Prostate gland (tissue), 2 donors: ENCODE results near the gene CCDC201. TPM values are rescaled to one million over a fixed set of nuclear protein-coding genes. Genes with fewer than 3 reads are reported as not detected.

Experiments
- small RNA-seq, 2 donors: library from RNA; depleted of rRNA; stranded (forward); fragments of <200 nt; gene quantifications; one replicate each; pipeline ENCODE3, GENCODE V24; 2016
- total RNA-seq, 2 donors: library from RNA; depleted of rRNA; stranded (reverse); fragments of >200 nt; gene quantifications; one replicate each; pipeline ENCODE4 v1.1.0, GENCODE V29; 2016

The CCDC201 gene
- total RNA-seq, 2 donors from 2014 or later, result not detected

Small RNA genes within 50 kb of the gene (small RNA-seq; reads per million reads assigned to genes)
- gene RNU6-326P, result 0 reads per million in 2 donors

Other genes starting within 250 kb of the CCDC201 start
- gene IGFBP1, start 15.4 kb upstream of the CCDC201 start, total RNA-seq, result not detected
- gene IGFBP3, start 48.2 kb upstream of the CCDC201 start, total RNA-seq, result 100 to 1,000 TPM in 1 of 2 donors, 10 to 100 TPM in 1; 71.6 to 105 TPM